Endodermal cell (in vitro differentiated cells): ENCODE results near the gene CLDN16. TPM values are rescaled to one million over a fixed set of nuclear protein-coding genes. Genes with fewer than 3 reads are reported as not detected.

Experiments used
- DNase-seq: peaks from one replicate; pipeline ENCODE4 v3.0.0-alpha.2; 2017
- H3K27ac ChIP-seq: 2 replicates; pipeline ENCODE4 v1.5.1; 2013; ENCODE audit warnings: mild to moderate bottlenecking, low read depth, low read length, moderate library complexity
- H3K27me3 ChIP-seq: 2 replicates; pipeline ENCODE4 v1.6.1; 2013; ENCODE audit warnings: mild to moderate bottlenecking, low read length, moderate library complexity; ENCODE audit not compliant: insufficient read depth, control insufficient read depth, poor library complexity, severe bottlenecking
- H3K36me3 ChIP-seq: 2 replicates; pipeline ENCODE4 v1.7.0; 2013; ENCODE audit warnings: mild to moderate bottlenecking, low read length, moderate library complexity; ENCODE audit not compliant: control insufficient read depth, insufficient read depth
- H3K4me1 ChIP-seq: one replicate; pipeline ENCODE4 v1.7.0; 2013; ENCODE audit warnings: low read length; ENCODE audit not compliant: control insufficient read depth, insufficient read depth
- H3K4me3 ChIP-seq: 2 replicates; pipeline ENCODE4 v1.5.1; 2013; ENCODE audit warnings: mild to moderate bottlenecking, low read length, moderate library complexity
- H3K9ac ChIP-seq: 2 replicates; pipeline ENCODE4 v1.6.1; 2013; ENCODE audit warnings: mild to moderate bottlenecking, low read length, moderate library complexity; ENCODE audit not compliant: poor library complexity, severe bottlenecking; ENCODE audit errors: extremely low read depth
- H3K9me3 ChIP-seq: 2 replicates; pipeline ENCODE4 v1.6.1; 2013; ENCODE audit warnings: mild to moderate bottlenecking, low read length, moderate library complexity; ENCODE audit not compliant: control insufficient read depth
- H3K27ac Mint-ChIP-seq: 2 replicates; pipeline ENCODE4 v1.8.0; 2020; ENCODE audit warnings: mixed read lengths
- H3K27me3 Mint-ChIP-seq: 2 replicates; pipeline ENCODE4 v1.8.0; 2021; ENCODE audit warnings: mild to moderate bottlenecking, mixed read lengths; ENCODE audit not compliant: insufficient read depth
- H3K36me3 Mint-ChIP-seq: 2 replicates; pipeline ENCODE4 v1.8.0; 2020; ENCODE audit warnings: low read depth, mixed read lengths
- H3K4me1 Mint-ChIP-seq: 2 replicates; pipeline ENCODE4 v1.8.0; 2020; ENCODE audit warnings: mixed read lengths
- H3K4me3 Mint-ChIP-seq: 2 replicates; pipeline ENCODE4 v1.8.0; 2020; ENCODE audit warnings: mild to moderate bottlenecking, moderate library complexity, mixed read lengths
- H3K9me3 Mint-ChIP-seq: 2 replicates; pipeline ENCODE4 v1.8.0; 2020; ENCODE audit warnings: mild to moderate bottlenecking, mixed read lengths
- CTCF ChIP-seq: fragments of 200-600 bp; sonication (generic); conservative IDR thresholded peaks from 2 replicates; pipeline ENCODE4 v1.5.0; 2021; ENCODE audit warnings: antibody characterized with exemption, mild to moderate bottlenecking
- WGBS, 2 experiments: methylation state at CpG; one replicate each; pipeline versions ENCODE4 v1.1.5 to v1.1.7; 2013; ENCODE audit warnings: missing lambda C conversion rate in 2 of 2, mixed read lengths in 1 of 2; ENCODE audit not compliant: insufficient coverage in 1 of 2, insufficient read length in 1 of 2; 5-methylcytosine and 5-hydroxymethylcytosine counted together
- total RNA-seq, 2 donors: library from RNA; stranded (reverse); fragmentation: NEBNext Ultra II Directional in 1 of 2; extraction: Animal tissue kit (Norgen Biotek cat#: 25700) in 1 of 2; gene quantifications; 2 replicates in 1 of 2; 3 replicates in 1 of 2; pipeline ENCODE4 v1.2.1, GENCODE V29; 2021

The CLDN16 gene
- total RNA-seq, 2 donors from 2014 or later = 0.40 to 1.1 TPM

DNA sequence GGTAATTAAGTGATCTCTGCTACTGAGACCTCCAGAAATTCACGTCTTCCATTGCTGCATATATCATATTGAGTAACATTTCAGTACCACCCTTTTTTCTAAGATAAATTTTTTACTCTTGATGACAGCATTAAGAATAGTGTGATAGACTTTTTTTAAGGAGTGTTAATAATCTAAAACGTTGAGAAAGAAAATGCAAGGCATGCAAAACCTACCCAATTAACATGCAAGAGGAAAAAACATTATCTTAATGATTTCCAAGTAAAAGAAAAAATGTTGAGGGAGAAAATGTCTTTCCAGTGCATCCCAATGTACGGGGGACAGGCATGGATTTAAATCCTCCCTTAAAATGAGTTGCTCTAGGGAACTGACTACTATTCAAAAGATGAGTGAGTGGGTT, 740 bp downstream of the CLDN16 start:
- Mint-ChIP-seq H3K4me3 (no peak overlapping the region), H3K36me3 (no peaks in the 10 kb centered on the region), H3K27me3 (no peaks in the 10 kb centered on the region), H3K27ac (no peak overlapping the region), H3K4me1 (no peaks in the 10 kb centered on the region), H3K9me3 (no peaks in the 10 kb centered on the region)
- 57 to 72% methylated on average over 1 to 2 of the region's 3 CpGs for WGBS, 2 experiments
- H3K9me3 ChIP-seq = no peaks in the 10 kb centered on the region
- H3K27me3 ChIP-seq = no peaks in the 10 kb centered on the region
- no peak overlapping the region for H3K4me3 ChIP-seq
- TF ChIP-seq CTCF = no peak
- no peak overlapping the region for H3K27ac ChIP-seq
- no peaks in the 10 kb centered on the region for H3K36me3 ChIP-seq
- no peak overlapping the region for H3K9ac ChIP-seq
- no peak for DNase-seq
- no peaks in the 10 kb centered on the region for H3K4me1 ChIP-seq

DNA sequence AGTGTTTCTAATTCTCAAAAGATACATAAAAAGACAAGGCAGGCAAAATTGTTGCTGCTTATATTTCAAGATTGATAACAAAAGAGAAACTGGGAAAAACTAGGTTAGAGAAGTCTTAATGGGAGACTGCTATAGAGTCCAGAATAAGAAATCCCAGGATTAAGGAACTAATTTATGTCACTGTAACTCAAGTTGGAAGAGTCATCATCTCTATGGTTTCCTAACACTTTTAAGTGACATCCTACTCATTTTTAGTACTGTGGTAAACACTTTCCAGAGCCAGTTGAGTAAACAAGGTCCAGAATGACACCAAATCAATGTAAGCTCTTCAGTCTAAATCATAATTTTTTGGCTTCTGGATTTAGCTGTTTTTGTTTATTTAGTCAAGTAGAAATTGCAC, 8.0 kb downstream of the CLDN16 start:
- no peaks in the 10 kb centered on the region for H3K36me3 ChIP-seq
- H3K9ac ChIP-seq = no peak overlapping the region
- Mint-ChIP-seq H3K27ac (no peak overlapping the region), H3K4me3 (no peak overlapping the region), H3K4me1 (no peaks in the 10 kb centered on the region), H3K27me3 (no peaks in the 10 kb centered on the region), H3K9me3 (no peaks in the 10 kb centered on the region), H3K36me3 (no peaks in the 10 kb centered on the region)
- H3K4me1 ChIP-seq = no peaks in the 10 kb centered on the region
- H3K4me3 ChIP-seq = no peak overlapping the region
- H3K27me3 ChIP-seq = no peaks in the 10 kb centered on the region
- DNase-seq = no peak
- no peak overlapping the region for H3K27ac ChIP-seq
- H3K9me3 ChIP-seq = no peaks in the 10 kb centered on the region
- TF ChIP-seq CTCF = no peak

GRCh38 chr3:190397889-190398288, 9.9 kb downstream of the CLDN16 start:
- TF ChIP-seq CTCF = no peak
- DNase-seq = no peak
- Mint-ChIP-seq H3K9me3 (no peaks in the 10 kb centered on the region), H3K4me3 (no peak overlapping the region), H3K27ac (no peak overlapping the region), H3K36me3 (no peaks in the 10 kb centered on the region), H3K4me1 (no peaks in the 10 kb centered on the region), H3K27me3 (no peaks in the 10 kb centered on the region)
- WGBS, 2 experiments = 86 to 95% methylated on average over 3 to 4 of the region's 4 CpGs
- H3K9ac ChIP-seq = no peak overlapping the region
- H3K27me3 ChIP-seq = no peaks in the 10 kb centered on the region
- H3K4me3 ChIP-seq = no peak overlapping the region
- no peaks in the 10 kb centered on the region for H3K9me3 ChIP-seq
- H3K36me3 ChIP-seq = no peaks in the 10 kb centered on the region
- no peak overlapping the region for H3K27ac ChIP-seq
- no peaks in the 10 kb centered on the region for H3K4me1 ChIP-seq
